HG02938 (cell line): ENCODE results near the gene SLC2A4.

Experiments used
- ATAC-seq: cut with Tn5 transposase; IDR thresholded peaks from one replicate; pipeline ENCODE4 v1.9.1; 2021; ENCODE audit warnings: mild to moderate bottlenecking, moderate library complexity; ENCODE audit not compliant: unreplicated experiment

Gene SLC2A4

DNA sequence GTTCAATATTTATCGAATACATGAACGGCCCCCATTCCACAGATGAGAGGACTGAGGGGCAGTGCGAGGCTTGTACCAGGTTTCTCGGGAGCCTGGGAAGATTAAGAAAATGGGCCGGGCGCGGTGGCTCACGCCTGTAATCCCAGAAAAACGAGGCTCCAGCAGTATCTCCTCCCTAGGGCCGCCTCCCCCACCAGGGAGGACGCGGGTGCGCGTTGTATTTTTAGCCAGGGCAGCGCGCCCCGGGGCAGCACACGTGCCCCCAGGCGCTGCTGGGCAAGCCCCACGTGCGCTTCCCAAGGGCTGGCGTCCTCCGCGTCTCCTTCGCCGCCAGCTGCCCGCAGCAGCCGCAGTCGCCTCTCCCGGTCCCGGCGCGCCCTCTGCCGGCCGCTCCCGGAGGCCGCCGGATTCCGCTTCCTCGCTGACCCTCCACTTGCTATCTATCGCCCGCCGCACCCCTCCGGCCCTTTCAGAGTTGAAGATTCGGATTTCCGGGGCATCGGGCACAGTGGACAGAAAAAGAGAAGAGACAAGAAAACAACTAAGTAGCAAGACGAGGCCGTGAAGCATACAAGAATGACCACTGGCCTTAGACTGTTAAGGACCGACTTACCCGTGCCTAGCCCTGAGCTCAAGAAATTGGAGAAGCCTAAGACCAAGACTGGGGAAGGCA lies 14.8 kb downstream of the SLC2A4 start:
- no peak for ATAC-seq

DNA sequence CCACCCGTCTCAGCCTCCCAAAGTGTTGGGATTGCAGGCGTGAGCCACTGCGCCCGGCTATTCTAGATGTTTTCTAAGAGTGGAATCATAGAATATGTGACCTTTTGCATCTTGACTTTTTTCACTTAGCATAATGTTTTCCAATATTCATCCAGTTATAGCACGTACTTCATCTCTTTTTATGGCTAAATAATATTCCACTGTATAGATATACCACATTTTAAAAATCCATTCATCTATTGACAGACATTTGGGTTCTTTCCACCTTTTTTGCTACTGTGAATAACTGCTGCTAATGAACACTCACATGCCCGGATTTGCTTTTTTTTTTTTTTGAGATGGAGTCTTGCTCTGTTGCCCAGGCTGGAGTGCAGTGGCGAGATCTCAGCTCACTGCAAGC lies 22.7 kb downstream of the SLC2A4 start:
- ATAC-seq, result no peak

DNA sequence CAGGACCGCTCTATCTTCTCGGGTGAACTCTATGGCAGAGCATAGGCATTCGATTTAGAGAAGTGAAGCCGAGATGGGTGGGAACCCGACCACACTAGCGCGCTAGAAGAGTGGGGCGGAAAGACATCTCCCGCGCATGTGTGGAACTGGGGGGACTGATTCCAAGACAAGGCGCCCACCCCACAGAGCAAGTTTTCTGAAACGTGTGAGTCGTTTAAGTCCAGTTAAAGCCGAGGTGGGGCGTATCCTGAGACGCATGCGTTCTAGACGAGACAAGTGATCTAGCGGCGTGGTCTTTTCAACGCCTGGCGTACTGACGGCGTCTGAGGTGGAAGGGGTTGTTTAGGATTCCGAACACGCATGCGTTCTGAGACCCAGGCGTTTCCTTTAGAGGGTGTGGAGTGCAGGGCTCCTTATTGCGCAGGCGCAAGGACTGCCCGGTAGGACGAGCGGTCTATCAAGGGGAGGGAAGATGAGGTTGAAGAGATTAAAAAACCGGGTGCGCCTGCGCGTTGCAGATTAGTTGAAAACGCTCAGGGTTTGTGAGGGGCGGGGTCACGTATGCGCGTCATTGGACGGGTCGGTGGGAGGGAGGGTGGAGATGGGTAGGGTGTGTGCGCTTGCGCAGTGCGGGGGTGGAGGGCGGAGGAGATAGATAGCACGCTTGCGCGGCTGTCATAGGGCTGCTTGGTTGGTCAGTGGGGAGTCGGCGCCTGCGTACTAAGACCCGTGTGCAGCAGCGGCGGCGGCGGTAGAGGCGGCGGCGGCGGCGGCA lies 25.6 kb downstream of the SLC2A4 start, which contains the start of gene EIF5A:
EIF5A (plus strand) TSS at position 718 of the 775 bp plus-strand sequence. CDS start 2,008 bp downstream, outside the sequence.
- peak; percentile 55 for ATAC-seq

DNA sequence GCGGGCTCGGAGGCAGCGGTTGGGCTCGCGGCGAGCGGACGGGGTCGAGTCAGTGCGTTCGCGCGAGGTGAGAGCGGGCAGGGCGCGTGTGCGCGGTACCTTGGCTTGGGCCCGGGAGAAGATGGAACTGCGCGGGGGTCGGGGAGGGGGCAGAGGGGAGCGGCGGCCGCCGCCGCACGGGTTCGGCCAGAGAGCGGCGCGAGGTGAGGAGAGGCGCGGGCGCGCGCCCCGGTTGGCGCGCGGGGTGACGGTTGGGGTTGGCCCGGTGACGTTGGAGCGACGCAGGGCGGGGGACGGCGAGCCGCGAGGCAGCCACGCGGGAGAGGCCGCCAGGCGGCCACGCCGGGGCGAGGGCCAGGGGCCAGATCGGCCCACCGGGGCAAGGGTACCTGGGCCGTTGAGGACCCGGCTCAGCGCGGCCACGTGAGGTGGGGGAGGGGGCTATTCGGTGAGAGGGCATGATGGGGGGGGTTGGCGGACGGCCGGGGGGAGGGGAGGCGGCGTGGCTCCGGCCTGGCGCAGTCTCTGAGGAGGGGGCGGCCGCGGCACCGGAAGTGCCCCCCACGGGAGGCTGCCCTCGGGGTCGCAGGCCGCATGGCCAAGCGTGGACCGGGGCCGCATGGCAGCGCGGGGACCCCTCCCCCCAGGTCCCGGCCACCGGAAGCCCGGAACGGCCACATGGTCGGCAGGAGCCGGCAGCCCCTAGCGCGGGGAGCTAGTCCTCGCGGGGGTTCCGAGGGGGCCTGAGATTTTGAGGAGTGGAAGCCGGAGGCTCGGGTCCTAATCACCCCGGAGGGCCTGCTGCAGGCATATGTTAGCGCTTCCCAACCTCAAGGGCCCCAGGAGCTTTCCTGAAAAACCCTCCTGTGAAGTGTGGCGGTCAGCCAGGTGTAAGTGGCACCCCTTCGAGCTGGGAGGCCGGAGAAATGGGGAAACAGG lies 26.4 kb downstream of the SLC2A4 start:
- peak; percentile 14 for ATAC-seq

DNA sequence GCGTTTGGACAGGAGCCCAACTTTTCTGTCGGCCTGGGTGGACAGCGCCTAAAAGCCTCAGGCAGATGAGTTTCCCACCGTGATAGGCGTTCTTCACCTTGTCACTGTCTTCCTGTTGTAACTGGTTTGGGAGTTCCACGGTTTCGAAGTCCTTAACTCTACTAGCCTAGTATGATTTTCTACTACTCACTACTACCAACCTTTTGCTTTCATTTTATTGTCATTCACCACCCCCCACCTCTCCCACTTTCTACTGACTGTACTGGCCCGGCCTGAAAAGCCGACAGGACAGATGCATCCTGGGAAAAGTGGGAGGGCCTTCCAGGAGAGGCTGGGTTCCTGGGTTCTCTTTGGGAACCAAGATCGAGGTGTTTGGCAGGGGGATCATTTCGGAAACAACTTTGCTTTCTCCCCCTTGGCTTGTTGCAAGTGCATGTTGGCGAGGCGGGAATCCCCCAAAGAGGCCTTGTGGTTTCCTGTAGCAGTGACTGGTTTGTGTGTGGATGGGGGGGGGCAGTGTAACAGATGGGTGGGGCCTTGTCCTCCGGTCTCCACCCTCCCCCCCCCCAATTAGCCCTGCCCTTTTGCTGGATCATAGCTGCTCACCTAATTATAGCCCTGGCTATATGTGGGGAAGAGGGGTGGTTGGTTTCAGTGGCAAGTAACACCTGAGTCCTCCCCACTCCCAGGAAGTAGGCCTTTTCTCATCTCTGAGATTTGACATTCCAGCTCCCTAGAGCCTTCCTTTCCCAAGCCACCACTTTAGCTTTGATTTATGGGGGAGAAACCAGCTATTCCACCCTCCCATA lies 27.3 kb downstream of the SLC2A4 start:
- no peak for ATAC-seq

DNA sequence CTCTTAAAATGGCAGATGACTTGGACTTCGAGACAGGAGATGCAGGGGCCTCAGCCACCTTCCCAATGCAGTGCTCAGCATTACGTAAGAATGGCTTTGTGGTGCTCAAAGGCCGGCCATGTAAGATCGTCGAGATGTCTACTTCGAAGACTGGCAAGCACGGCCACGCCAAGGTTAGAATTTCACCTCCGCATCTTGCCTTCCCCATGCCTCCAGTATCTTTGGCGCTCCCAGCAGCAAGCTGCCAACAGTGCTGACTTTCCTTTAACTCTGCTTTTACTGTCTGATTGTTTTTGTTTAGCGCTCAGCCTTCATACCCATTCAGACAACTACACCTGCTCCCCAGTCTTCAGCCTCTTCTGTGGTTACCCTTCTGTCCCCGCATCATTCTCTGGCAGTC lies 28.1 kb downstream of the SLC2A4 start:
- no peak for ATAC-seq

DNA sequence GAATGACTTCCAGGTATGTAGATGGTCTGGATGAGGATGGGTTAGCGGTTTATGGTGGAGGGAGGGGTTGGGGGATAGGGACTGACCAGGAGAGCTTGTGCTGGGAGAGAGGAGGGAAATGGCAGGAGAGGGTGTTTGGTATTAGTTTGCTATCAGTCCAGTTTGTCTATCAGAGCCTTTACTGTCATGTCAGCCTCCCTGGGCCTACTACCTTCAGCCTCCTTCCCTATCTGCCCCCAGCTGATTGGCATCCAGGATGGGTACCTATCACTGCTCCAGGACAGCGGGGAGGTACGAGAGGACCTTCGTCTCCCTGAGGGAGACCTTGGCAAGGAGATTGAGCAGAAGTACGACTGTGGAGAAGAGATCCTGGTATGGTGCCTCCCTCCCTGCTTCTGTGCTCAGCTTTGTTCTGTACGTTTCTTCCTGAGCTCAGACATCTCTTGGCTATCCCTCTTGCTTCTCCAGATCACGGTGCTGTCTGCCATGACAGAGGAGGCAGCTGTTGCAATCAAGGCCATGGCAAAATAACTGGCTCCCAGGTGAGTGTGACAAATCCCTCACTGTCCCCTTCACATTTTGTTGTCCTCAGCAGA lies 29.7 kb downstream of the SLC2A4 start:
- no peak for ATAC-seq

DNA sequence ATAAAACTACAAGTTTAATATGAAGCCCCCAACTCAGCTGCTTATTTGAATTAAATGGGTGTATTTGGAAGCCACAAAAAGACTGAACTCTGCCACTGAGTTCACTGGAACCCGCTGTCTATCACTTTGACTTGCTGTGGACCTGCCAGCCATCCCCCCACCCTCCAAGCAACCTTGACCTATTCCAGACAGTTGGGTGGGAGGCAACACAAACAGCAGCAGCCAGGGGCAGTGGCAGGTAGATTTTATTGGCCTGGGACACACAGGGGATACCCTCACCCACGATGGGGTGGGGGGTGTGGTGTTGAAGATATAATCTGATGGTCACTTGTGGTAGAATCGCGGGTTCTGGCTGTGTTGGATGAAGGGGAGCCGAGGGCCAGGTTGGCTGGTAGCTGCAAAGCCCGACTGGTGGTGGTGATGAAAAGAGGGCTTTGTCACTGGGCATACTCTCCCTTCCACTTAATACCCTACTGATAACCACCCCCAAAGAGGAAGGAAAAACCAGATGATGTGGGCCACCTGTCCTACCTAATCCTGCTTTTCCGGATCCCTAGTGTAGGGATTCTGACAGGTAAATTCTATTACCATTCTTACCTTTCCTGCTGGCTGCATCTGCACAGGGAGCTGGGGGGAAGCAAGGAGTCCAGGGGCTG lies 31.0 kb downstream of the SLC2A4 start:
- no peak for ATAC-seq

DNA sequence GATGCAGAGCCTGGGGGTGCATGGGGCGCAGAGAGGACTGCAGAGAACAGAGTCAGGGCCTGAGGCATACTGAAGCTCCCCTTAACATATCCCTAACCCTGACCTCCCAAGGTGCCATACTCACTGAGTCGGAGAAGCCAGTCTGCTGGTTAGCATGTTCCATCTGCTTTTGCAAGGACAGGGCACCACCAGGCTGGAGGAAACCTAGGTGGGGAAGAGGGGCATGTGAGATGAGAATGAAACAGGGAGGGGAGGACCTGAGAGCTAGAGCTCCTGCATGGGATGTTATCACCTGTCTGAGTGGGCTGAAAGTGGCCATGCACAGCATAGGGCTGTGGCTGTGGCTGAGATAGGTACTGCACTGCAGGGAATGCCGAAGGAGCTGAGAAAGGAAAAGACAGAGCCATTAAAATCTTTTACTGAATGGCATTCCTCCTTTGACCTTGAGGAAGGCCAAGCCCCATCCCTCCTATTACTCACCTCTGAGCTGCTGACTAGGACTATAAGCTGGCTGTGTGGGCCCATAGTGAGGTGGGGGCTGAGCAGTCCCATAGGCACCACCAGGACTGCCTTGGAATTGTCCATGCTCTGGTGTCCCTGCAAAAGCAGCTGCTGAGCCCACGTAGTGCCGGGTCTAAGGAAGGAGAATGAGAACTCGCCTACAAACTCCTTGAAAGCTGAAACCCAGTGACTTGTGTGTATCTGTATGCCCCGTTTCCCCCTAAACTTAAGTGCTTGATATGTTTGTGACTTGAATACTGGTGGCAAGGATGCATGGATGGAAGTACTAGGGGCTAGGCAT lies 31.8 kb downstream of the SLC2A4 start:
- no peak for ATAC-seq

DNA sequence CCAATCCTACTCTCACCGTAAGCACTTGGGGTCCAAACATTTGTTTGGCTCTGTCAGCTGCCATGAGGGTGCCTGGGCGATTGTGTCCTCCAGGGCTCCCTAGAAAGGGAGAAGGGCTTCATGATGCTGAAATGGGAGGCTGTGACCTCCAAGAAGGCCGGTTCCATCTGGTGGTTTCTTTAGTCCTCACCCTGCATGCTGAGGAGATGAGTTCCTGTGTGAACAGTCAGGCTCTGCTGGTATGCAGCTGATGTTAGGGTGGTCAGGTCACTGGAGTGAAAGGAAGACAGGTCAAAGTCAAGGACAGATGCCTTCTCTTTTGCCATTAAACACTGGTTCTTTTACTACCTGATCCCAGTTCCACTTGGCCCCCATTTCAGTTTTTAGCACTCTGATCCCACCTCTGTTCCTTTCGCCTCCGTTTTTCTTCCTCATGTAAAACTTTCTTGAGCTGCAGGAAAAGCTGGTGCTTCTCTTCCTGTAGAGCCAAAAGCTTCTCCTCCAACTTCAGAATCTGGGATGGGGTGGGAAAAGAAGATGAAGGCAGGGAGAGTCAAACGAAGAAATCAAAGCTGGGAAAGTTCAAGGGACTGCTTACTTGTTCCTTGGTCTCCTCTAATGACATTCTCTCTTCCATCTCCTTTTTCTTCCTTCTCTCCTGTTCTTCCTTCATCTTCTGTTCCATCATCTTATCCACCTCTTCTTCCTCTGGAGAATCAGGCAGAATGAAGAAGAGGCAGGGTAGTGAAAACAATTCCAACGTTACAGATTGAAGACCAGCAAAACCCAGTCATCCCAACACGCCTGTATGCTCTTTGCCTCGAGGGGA lies 32.6 kb downstream of the SLC2A4 start:
- no peak for ATAC-seq

DNA sequence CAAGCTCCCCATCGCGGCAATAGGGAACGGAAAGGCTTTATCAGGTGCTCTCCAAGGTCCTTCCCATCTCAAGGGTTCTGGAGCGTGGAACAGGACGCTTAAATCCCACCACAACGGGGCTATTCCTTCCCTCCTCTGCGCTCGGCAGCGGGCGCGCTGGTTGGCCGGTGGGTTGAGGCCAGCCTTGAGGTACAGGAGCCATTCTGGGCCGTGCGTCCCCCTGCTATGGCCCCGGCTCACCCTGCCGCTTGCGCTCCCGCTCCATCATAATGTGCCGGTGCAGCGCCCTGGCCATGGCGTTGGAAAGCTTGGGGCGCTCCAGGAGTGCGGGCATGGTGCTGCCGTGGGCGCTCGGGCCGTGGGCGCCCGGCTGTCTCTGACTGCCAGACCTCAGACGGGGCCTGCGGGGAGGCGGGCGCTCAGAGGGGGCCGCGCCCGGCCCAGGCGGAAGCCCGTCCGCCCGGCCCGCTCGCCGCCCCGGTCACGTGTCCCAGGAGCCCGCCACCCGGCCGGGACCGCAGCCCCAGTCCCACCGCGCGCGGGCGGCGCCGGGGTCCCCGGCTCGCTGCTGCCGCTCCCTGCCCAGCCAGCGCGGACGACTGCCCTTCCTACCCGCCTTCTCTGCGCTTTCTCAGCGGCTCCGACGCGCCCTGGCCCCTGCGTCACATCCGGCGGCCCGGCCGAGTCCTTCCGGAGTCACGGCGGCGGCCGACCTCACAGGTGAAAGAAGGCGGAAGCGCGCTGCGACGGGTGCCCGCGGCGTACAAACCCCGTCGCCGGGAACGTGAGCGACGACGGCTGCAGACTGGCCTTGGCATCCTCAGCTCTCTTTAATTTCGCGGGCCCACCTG lies 33.4 kb downstream of the SLC2A4 start, which contains the start of gene GPS2:
GPS2 (minus strand) TSS at position 642 of the 851 bp plus-strand sequence; CDS start at position 334, 308 bp downstream.
- peak; percentile 60 for ATAC-seq

DNA sequence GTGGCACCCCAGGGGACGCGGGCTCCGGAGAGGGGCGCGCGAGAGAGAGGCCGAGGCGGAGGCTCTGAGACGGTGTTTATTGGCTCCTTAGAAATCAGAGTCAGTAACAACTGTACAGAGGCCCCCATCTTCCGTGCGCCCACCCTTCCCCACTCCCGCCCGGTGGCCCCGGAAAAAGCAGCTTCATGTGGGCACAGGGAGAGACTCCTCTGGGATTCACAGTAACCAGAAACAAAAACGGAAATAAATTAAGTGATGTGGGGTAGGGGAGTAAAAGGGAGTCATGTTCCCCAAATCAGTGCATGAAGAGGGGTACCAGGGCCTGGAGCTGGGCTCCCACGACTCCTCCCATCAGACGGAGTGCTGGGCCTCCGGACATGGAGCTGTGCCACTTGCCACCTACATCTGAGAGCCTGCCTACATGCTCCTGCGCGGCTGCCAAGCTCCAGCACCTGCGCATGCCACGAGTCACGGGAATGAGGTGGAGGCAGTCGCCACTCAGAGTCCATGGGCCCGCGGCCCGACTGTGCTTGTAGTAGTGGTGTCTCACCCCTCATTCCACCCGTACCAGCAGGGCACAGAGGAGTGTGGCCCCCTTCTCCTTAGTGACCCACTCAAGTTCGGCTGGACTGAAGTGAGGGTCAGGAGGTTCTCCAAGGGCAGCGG lies 34.2 kb downstream of the SLC2A4 start:
- ATAC-seq, result peak; percentile 7

DNA sequence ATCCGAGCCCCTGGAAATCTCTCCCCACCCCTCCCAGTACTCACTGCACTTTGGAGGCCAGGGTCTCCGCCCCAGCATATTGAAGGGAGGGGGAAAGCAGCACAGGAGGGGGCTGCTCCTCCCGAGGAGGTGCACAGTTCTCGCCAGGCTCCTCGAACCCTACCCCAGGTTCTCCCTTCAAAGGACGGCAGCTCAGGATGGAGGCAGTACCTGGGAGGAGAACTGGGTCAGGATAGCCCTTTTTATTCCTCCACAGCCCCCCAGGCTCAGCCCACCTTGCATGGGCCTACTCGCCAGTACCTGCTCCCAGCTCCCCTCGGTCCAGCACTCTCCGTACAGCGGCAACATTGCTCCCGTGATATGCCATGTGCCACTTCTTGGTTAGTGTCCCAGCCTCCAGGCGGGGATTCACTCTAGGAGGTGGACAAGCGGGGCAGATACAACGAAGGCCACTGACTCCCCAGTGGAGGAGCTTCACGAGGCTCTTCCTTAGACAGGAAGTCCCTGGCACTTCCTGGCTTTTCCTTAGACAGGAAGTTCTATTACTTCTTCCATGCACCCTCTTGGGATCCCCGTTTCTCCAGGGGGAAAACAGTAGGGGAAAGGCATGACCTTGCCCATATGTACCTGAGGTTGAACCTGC lies 35.8 kb downstream of the SLC2A4 start:
- ATAC-seq, result no peak

DNA sequence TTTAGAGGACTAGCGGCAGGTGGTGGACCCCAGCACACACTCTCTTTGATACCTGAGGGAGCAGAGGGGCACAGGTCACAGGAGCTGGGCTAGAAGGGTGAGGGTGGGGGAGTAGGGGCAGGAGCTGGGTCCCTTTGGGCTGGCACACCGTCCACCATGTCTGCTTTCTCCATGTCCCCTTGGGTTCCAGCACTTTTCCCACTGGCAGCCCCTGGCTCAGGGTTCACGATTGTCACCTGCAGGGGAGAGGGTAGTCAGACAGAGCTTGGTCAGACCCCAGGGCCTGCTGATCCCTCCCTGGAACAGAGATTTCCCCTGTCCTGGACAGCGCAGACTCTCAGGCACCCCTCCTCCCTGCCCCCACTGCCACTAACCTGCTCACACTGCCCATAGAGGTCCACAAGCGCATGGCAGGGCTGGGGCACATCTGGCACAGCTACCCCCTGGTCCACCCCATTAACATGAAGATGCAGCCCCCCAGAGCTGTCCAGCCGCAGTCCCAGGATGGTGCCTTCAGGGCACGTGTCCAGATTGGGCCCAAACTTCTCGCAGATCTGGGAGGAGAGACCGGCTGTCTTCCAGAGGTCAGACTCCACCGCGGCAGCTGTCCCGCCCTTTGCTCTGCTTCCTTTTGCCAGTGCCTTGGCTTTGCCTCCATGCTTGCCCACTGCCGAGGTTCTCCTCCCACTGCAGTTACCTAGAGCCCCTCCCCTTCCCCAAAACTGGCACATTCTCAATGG lies 36.8 kb downstream of the SLC2A4 start:
- no peak for ATAC-seq

DNA sequence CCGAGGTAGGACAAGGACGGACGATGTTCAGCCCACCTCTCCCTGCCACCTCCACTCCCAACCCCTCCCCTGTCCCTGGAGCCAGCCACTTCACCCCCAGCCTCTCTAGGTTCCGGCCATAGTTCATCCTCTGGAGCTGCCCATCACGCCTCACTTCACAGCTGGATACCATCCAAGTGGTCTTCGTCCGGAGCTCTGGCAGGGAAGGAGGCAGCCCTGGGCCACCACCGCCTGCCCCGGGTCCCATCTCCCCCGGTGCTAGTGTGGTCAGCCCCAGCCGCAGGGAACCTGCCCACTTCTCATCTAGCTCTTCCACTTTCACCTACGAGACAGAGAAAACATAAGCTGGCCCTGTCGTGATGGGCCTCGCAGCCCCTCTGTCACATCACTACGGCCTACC lies 39.9 kb downstream of the SLC2A4 start:
- no peak for ATAC-seq
